ENCODE measurements around the gene ZBTB43. TPM values are rescaled to one million over a fixed set of nuclear protein-coding genes. Genes with fewer than 3 reads are reported as not detected.
"Not testable (repeated sequence)": the region's sequence is repeated elsewhere in the genome, so short reads cannot be mapped to it uniquely, and the experiment has no call there.

The ZBTB43 gene
- polyA plus RNA-seq, 1 donor from 2014 or later: 12.3 TPM

- no peak overlapping the region for H3K27ac ChIP-seq (ENCODE audit: low read length)
- no peaks in the 10 kb centered on the region for H4K20me1 ChIP-seq (ENCODE audit: insufficient read depth)
- no peak overlapping the region for H3K4me2 ChIP-seq (ENCODE audit: low read length)
- no peaks in the 10 kb centered on the region for H3K9me3 ChIP-seq (ENCODE audit: low read length)
- H3K9ac ChIP-seq (ENCODE audit: low read length): no peak overlapping the region
- no peaks in the 10 kb centered on the region for H3F3A ChIP-seq (ENCODE audit: insufficient read depth, low read length, poor library complexity, severe bottlenecking)
- TF ChIP-seq REST (IDR thresholded peaks at IDR 0.05; ENCODE audit: borderline replicate concordance) (no peak), MXI1 (conservative IDR thresholded peaks at IDR 0.05; ENCODE audit: poor library complexity, severe bottlenecking) (no peak), SMC3 (conservative IDR thresholded peaks at IDR 0.05; ENCODE audit: poor library complexity) (no peak), EZH2 (IDR thresholded peaks at IDR 0.05; ENCODE audit: borderline replicate concordance, insufficient read depth, low read length, poor library complexity, severe bottlenecking) (no peak), TAF1 (IDR thresholded peaks at IDR 0.05; ENCODE audit: low read depth) (no peak), EP300 (conservative IDR thresholded peaks at IDR 0.05; ENCODE audit: poor library complexity, severe bottlenecking) (no peak), RAD21 (conservative IDR thresholded peaks at IDR 0.05) (no peak), POLR2AphosphoS5 (IDR thresholded peaks at IDR 0.05) (no peak)
- TF ChIP-seq, protein P1, sequence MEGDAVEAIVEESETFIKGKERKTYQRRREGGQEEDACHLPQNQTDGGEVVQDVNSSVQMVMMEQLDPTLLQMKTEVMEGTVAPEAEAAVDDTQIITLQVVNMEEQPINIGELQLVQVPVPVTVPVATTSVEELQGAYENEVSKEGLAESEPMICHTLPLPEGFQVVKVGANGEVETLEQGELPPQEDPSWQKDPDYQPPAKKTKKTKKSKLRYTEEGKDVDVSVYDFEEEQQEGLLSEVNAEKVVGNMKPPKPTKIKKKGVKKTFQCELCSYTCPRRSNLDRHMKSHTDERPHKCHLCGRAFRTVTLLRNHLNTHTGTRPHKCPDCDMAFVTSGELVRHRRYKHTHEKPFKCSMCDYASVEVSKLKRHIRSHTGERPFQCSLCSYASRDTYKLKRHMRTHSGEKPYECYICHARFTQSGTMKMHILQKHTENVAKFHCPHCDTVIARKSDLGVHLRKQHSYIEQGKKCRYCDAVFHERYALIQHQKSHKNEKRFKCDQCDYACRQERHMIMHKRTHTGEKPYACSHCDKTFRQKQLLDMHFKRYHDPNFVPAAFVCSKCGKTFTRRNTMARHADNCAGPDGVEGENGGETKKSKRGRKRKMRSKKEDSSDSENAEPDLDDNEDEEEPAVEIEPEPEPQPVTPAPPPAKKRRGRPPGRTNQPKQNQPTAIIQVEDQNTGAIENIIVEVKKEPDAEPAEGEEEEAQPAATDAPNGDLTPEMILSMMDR (IDR thresholded peaks at IDR 0.05; ENCODE audit: poor library complexity, severe bottlenecking): no peak
- no peaks in the 10 kb centered on the region for H3K79me2 ChIP-seq (replicated peaks; ENCODE audit: insufficient read depth, low read length)
- no peaks in the 10 kb centered on the region for H3K27me3 ChIP-seq (ENCODE audit: insufficient read depth, low read depth, low read length)
- no peak overlapping the region for H3K4me3 ChIP-seq (ENCODE audit: low read length)
- no peaks in the 10 kb centered on the region for H3K36me3 ChIP-seq (ENCODE audit: insufficient read depth, low read length)
- H3K9me2 ChIP-seq (ENCODE audit: insufficient read depth, low read length): no peaks in the 10 kb centered on the region
- no peak overlapping the region for H2AFZ ChIP-seq (ENCODE audit: low read depth, low read length)
Observed at GRCh38 chr9:126778141-126778540, 26.7 kb upstream of the ZBTB43 start.

DNA sequence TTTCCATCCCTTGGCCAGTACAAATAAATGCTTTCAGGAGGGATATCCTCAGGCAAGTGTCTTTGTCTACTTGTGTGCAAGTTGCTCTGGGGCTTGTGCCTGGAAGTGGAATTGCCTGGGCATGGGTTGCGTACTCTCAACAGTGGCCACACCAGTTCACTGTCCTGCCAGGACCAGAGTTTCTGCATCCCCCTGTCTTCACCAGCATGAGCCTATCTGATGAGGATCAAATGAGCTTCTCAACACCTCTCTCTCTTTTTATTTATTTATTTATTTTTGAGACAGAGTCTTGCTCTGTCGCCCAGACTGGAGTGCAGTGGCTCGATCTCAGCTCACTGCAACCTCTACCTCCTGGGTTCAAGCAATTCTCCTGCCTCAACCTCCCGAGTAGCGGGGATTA, 26.1 kb upstream of the ZBTB43 start:
- not testable (repeated sequence) for H3F3A ChIP-seq (ENCODE audit: insufficient read depth, low read length, poor library complexity, severe bottlenecking); H3K79me2 ChIP-seq (replicated peaks; ENCODE audit: insufficient read depth, low read length); H3K4me3 ChIP-seq (ENCODE audit: low read length); H3K27me3 ChIP-seq (ENCODE audit: insufficient read depth, low read depth, low read length); H4K20me1 ChIP-seq (ENCODE audit: insufficient read depth); H2AFZ ChIP-seq (ENCODE audit: low read depth, low read length); H3K27ac ChIP-seq (ENCODE audit: low read length); H3K9me3 ChIP-seq (ENCODE audit: low read length); H3K9me2 ChIP-seq (ENCODE audit: insufficient read depth, low read length); H3K36me3 ChIP-seq (ENCODE audit: insufficient read depth, low read length); H3K9ac ChIP-seq (ENCODE audit: low read length); H3K4me2 ChIP-seq (ENCODE audit: low read length)

Measured in neural cell (in vitro differentiated cells).